H1 (cell line): Measurements from ENCODE around the gene INSYN1. TPM values are rescaled to one million over a fixed set of nuclear protein-coding genes. Genes with fewer than 3 reads are reported as not detected.
A peak's percentile ranks its signal among the peaks of the same experiment; 100 is the strongest.

Source experiments
- CTCF ChIA-PET: fragments of 300-600 bp; sonication (Branson Sonifier 250); formaldehyde crosslinking; loops from one replicate; lab custom pipeline; 2021; ENCODE audit not compliant: partially characterized antibody; lab: Charles Lee
- POLR2A ChIA-PET: fragments of 300-600 bp; sonication (Branson Sonifier 250); formaldehyde crosslinking; loops from one replicate; lab custom pipeline; 2021; ENCODE audit warnings: inconsistent platforms; ENCODE audit not compliant: partially characterized antibody; lab: Charles Lee
- DNase-seq, 2 experiments: peaks; one replicate each; pipeline versions ENCODE4 v3.0.0 to v3.0.0-alpha.2; 2010 to 2022; ENCODE audit warnings: low spot score in 2 of 2, low read depth in 1 of 2, mixed read lengths in 1 of 2
- FAIRE-seq: peaks from 2 replicates; lab custom pipeline; 2011; peaks lifted over from hg19 to GRCh38; lab: Jason Lieb, UNC
- H2AFZ ChIP-seq: 2 replicates; pipeline ENCODE4 v1.8.1; 2012; ENCODE audit warnings: low read length, inconsistent platforms
- H2AK5ac ChIP-seq: 2 replicates; pipeline ENCODE4 v1.6.1; 2013; ENCODE audit warnings: low read depth, low read length
- H2BK120ac ChIP-seq: replicated peaks from 2 replicates; pipeline ENCODE3; 2013; ENCODE audit warnings: low read depth, low read length, inconsistent platforms
- H2BK12ac ChIP-seq: 2 replicates; pipeline ENCODE4 v1.6.1; 2013; ENCODE audit warnings: low read depth, low read length
- H2BK15ac ChIP-seq: 2 replicates; pipeline ENCODE4 v1.6.1; 2013; ENCODE audit warnings: low read length
- H2BK20ac ChIP-seq: 2 replicates; pipeline ENCODE4 v1.6.1; 2013; ENCODE audit warnings: low read length
- H2BK5ac ChIP-seq: 2 replicates; pipeline ENCODE4 v1.6.1; 2013; ENCODE audit warnings: low read depth, low read length
- H3K14ac ChIP-seq: 2 replicates; pipeline ENCODE4 v1.6.1; 2013; ENCODE audit warnings: inconsistent platforms; ENCODE audit not compliant: insufficient read length
- H3K18ac ChIP-seq: 2 replicates; pipeline ENCODE4 v1.6.1; 2013; ENCODE audit warnings: low read length; ENCODE audit errors: extremely low read depth
- H3K23ac ChIP-seq: 2 replicates; pipeline ENCODE4 v1.6.1; 2013; ENCODE audit warnings: inconsistent platforms; ENCODE audit not compliant: insufficient read length
- H3K23me2 ChIP-seq: 2 replicates; pipeline ENCODE4 v1.6.1; 2013; ENCODE audit warnings: low read depth, low read length
- H3K27ac ChIP-seq: 2 replicates; pipeline ENCODE4 v1.6.1; 2011; ENCODE audit warnings: low read depth, low read length, inconsistent platforms
- H3K27me3 ChIP-seq, 4 experiments: replicated peaks in 1 of 4; 1 replicate in 1 of 4; 2 replicates in 3 of 4; pipeline versions ENCODE4 v1.6.1 to v1.8.1; 2011 to 2013; ENCODE audit warnings: low read length in 3 of 4, mild to moderate bottlenecking in 3 of 4, inconsistent platforms in 2 of 4, mixed read lengths in 2 of 4, moderate library complexity in 1 of 4; ENCODE audit not compliant: control insufficient read depth in 3 of 4, insufficient read depth in 3 of 4; ENCODE audit errors: extremely low read depth in 1 of 4
- H3K36me3 ChIP-seq, 4 experiments: 2 replicates each; pipeline versions ENCODE4 v1.6.1 to v1.8.1; 2011 to 2013; ENCODE audit warnings: mild to moderate bottlenecking in 4 of 4, low read length in 3 of 4, moderate library complexity in 2 of 4, control low read depth in 1 of 4, inconsistent platforms in 1 of 4; ENCODE audit not compliant: insufficient read depth in 4 of 4, control insufficient read depth in 2 of 4
- H3K4ac ChIP-seq: replicated peaks from 2 replicates; pipeline ENCODE3; 2013; ENCODE audit warnings: low read length, low read depth, mixed read lengths, inconsistent platforms; ENCODE audit not compliant: insufficient read length
- H3K4me1 ChIP-seq, 4 experiments: replicated peaks in 1 of 4; 1 replicate in 1 of 4; 2 replicates in 3 of 4; pipeline versions ENCODE4 v1.6.1 to v1.8.1; 2011 to 2013; ENCODE audit warnings: low read length in 3 of 4, inconsistent platforms in 2 of 4, mixed read lengths in 1 of 4; ENCODE audit not compliant: insufficient read depth in 4 of 4, control insufficient read depth in 3 of 4
- H3K4me2 ChIP-seq, 2 experiments: 2 replicates each; pipeline versions ENCODE4 v1.6.1 to v1.8.1; 2011 to 2013; ENCODE audit warnings: low read depth in 2 of 2, low read length in 2 of 2, control low read depth in 1 of 2, inconsistent platforms in 1 of 2, mild to moderate bottlenecking in 1 of 2; ENCODE audit not compliant: insufficient read depth in 1 of 2
- H3K4me3 ChIP-seq, 4 experiments: fragments of 200-600, 300-600 bp in 1 of 4; sonication (generic), shearing (Covaris generic), sonication (Bioruptor Twin) in 1 of 4; 2 replicates each; pipeline versions ENCODE4 v1.5.1 to v1.8.1; 2011 to 2016; ENCODE audit warnings: low read length in 4 of 4, low read depth in 3 of 4, control low read depth in 2 of 4, inconsistent platforms in 2 of 4, mild to moderate bottlenecking in 2 of 4, mixed read lengths in 1 of 4, moderate library complexity in 1 of 4; ENCODE audit not compliant: insufficient read depth in 2 of 4; ENCODE audit errors: extremely low read depth in 1 of 4
- H3K56ac ChIP-seq: replicated peaks from 2 replicates; pipeline ENCODE3; 2013; ENCODE audit warnings: low read depth, mild to moderate bottlenecking, mixed read lengths, low read length, inconsistent platforms; ENCODE audit not compliant: insufficient read length
- H3K79me1 ChIP-seq: 2 replicates; pipeline ENCODE4 v1.6.1; 2013; ENCODE audit warnings: low read depth, low read length, control low read depth
- H3K79me2 ChIP-seq, 2 experiments: 2 replicates each; pipeline versions ENCODE4 v1.6.1 to v1.8.1; 2012 to 2013; ENCODE audit warnings: low read length in 2 of 2, mild to moderate bottlenecking in 2 of 2, inconsistent platforms in 1 of 2; ENCODE audit not compliant: insufficient read depth in 2 of 2, control insufficient read depth in 1 of 2
- H3K9ac ChIP-seq, 4 experiments: replicated peaks in 1 of 4; 1 replicate in 1 of 4; 2 replicates in 3 of 4; pipeline versions ENCODE4 v1.6.1 to v1.8.1; 2011 to 2013; ENCODE audit warnings: low read depth in 3 of 4, low read length in 3 of 4, control low read depth in 2 of 4, mild to moderate bottlenecking in 2 of 4, moderate library complexity in 2 of 4, inconsistent platforms in 1 of 4; ENCODE audit errors: extremely low read depth in 1 of 4
- H3K9me3 ChIP-seq, 2 experiments: 2 replicates each; pipeline versions ENCODE4 v1.6.1 to v1.8.1; 2012 to 2013; ENCODE audit warnings: mild to moderate bottlenecking in 2 of 2, moderate library complexity in 2 of 2, control low read depth in 1 of 2, inconsistent platforms in 1 of 2, low read depth in 1 of 2, low read length in 1 of 2, mixed read lengths in 1 of 2; ENCODE audit not compliant: insufficient read depth in 2 of 2
- H4K20me1 ChIP-seq, 2 experiments: replicated peaks in 1 of 2; 2 replicates each; pipeline versions ENCODE3 to v1.8.1; 2011 to 2013; ENCODE audit warnings: inconsistent platforms in 2 of 2, low read length in 2 of 2, mild to moderate bottlenecking in 1 of 2; ENCODE audit not compliant: insufficient read depth in 2 of 2, control insufficient read depth in 1 of 2
- H4K5ac ChIP-seq: 2 replicates; pipeline ENCODE4 v1.6.1; 2013; ENCODE audit warnings: low read length, low read depth, mixed read lengths, inconsistent platforms; ENCODE audit not compliant: insufficient read length
- H4K8ac ChIP-seq: 2 replicates; pipeline ENCODE4 v1.8.0; 2013; ENCODE audit warnings: mild to moderate bottlenecking, moderate library complexity, low read length, inconsistent platforms; ENCODE audit not compliant: insufficient read depth; ENCODE audit errors: extremely low read depth
- H4K91ac ChIP-seq: replicated peaks from 2 replicates; pipeline ENCODE3; 2013; ENCODE audit warnings: low read length, mixed read lengths, inconsistent platforms; ENCODE audit not compliant: insufficient read length
- BRCA1 ChIP-seq: IDR thresholded peaks from 2 replicates; pipeline ENCODE4 v1.6.1; 2012; ENCODE audit warnings: low read depth, low read length, improper control_type of control experiment
- CBX5 ChIP-seq: fragments of 300-800, 300-1000 bp; sonication (generic); IDR thresholded peaks from 2 replicates; pipeline ENCODE4 v1.7.1; 2016; ENCODE audit warnings: antibody characterized with exemption, low read length, low read depth
- CTCF ChIP-seq, 3 experiments: IDR thresholded peaks; 1 replicate in 2 of 3; 2 replicates in 1 of 3; pipeline versions ENCODE4 v1.5.1 to v1.6.1; 2011; ENCODE audit warnings: low read length in 3 of 3, mild to moderate bottlenecking in 3 of 3, inconsistent platforms in 2 of 3, low read depth in 1 of 3, moderate library complexity in 1 of 3; ENCODE audit not compliant: insufficient read depth in 1 of 3; ENCODE audit errors: control extremely low read depth in 1 of 3
- GABPA ChIP-seq: IDR thresholded peaks from 2 replicates; pipeline ENCODE4 v1.6.1; 2011; ENCODE audit warnings: mild to moderate bottlenecking, low read length, moderate library complexity, borderline replicate concordance; ENCODE audit not compliant: insufficient read depth
- RAD21 ChIP-seq, 2 experiments: IDR thresholded peaks in 1 of 2; conservative IDR thresholded peaks in 1 of 2; 2 replicates each; pipeline ENCODE4 v1.6.1; 2011; ENCODE audit warnings: low read depth in 2 of 2, low read length in 2 of 2, improper control_type of control experiment in 1 of 2, inconsistent platforms in 1 of 2, mild to moderate bottlenecking in 1 of 2, moderate library complexity in 1 of 2
- RFX5 ChIP-seq: IDR thresholded peaks from 2 replicates; pipeline ENCODE4 v1.6.1; 2011; ENCODE audit warnings: low read depth, low read length, improper control_type of control experiment, borderline replicate concordance
- RXRA ChIP-seq: IDR thresholded peaks from 2 replicates; pipeline ENCODE4 v1.6.1; 2011; ENCODE audit warnings: low read depth, mild to moderate bottlenecking, low read length, moderate library complexity; ENCODE audit not compliant: insufficient read depth
- SAP30 ChIP-seq: fragments of 300-600 bp; sonication (generic); IDR thresholded peaks from 2 replicates; pipeline ENCODE4 v1.7.1; 2012; ENCODE audit warnings: low read length, moderate library complexity, mild to moderate bottlenecking, inconsistent platforms; ENCODE audit not compliant: insufficient read depth, insufficient replicate concordance
- SRF ChIP-seq: IDR thresholded peaks from 2 replicates; pipeline ENCODE4 v1.6.1; 2011; ENCODE audit warnings: mild to moderate bottlenecking, low read depth, low read length, moderate library complexity
- polyA plus RNA-seq, 7 experiments: library from polyadenylated mRNA; depleted of rRNA in 3 of 7; stranded (reverse) in 5 of 7; unstranded in 2 of 7; fragments of >200 nt in 5 of 7; fragments of 200-250 nt in 2 of 7; gene quantifications; 1 replicate in 5 of 7; 2 replicates in 1 of 7; 4 replicates in 1 of 7; pipeline versions ENCODE4 v1.2.1 to v1.2.3, GENCODE V29; 2011 to 2013; ENCODE audit warnings: missing spikeins in 2 of 7, mixed read lengths in 2 of 7
- total RNA-seq: library from RNA; stranded (reverse); fragmentation: NEBNext Ultra II Directional; extraction: Animal tissue kit (Norgen Biotek cat#: 25700); gene quantifications from 2 replicates; pipeline ENCODE4 v1.2.1, GENCODE V29; 2021

INSYN1 gene
- total and polyA plus RNA-seq, 2 of the 8 experiments (the other 6 are each of a cell fraction or from before 2014, with no cell fraction given): 7.2 to 10.2 TPM

GRCh38 chr15:73712107-73712506 is 41.0 kb downstream of the INSYN1 start:
- H3K4me1 ChIP-seq: no peaks in the 10 kb centered on the region
- TF ChIP-seq CBX5 (no peak), RAD21 (IDR thresholded peaks at IDR 0.05 in 1 of 2, conservative IDR thresholded peaks at IDR 0.05 in 1 of 2; ENCODE audit: low read depth in 2 of 2, low read length in 2 of 2) (peak; percentile 65 to 77), CTCF (IDR thresholded peaks at IDR 0.05; ENCODE audit: control extremely low read depth in 1 of 3, insufficient read depth in 1 of 3, low read depth in 1 of 3, low read length in 3 of 3) (peak; percentile 61 to 76 (median 70)), SRF (no peak), RFX5 (no peak), RXRA (no peak), BRCA1 (no peak), GABPA (no peak), SAP30 (no peak)
- no peak overlapping the region for H3K14ac ChIP-seq
- peaks cover 8 to 44% (median 37%) of the 10 kb centered on the region in 4 experiments for H3K36me3 ChIP-seq
- H2BK12ac ChIP-seq: no peak overlapping the region
- H3K9ac ChIP-seq: no peak overlapping the region
- H2BK15ac ChIP-seq: no peak overlapping the region
- H3K79me2 ChIP-seq: no peaks in the 10 kb centered on the region
- H4K8ac ChIP-seq: no peak overlapping the region
- no peak overlapping the region for H2BK20ac ChIP-seq
- H2AFZ ChIP-seq: no peak overlapping the region
- no peaks in the 10 kb centered on the region for H3K79me1 ChIP-seq
- peaks cover 3 to 18% of the 10 kb centered on the region in 2 experiments for H4K20me1 ChIP-seq
- no peak for DNase-seq
- no peak overlapping the region for H3K56ac ChIP-seq
- H4K91ac ChIP-seq: no peak overlapping the region
- no peak overlapping the region for H3K4me2 ChIP-seq
- H2BK120ac ChIP-seq: no peak overlapping the region
- no peak for FAIRE-seq
- H4K5ac ChIP-seq: no peak overlapping the region
- ChIA-PET POLR2A (interaction anchor here (0.8 kb wide), 1 partner anchor 13 kb away, joined by 3 read pairs; no protein-coding TSS in a partner anchor), CTCF (interaction anchor here (0.8 to 14.7 kb wide), 22 partner anchors 10 to 198 kb away, joined by 3 to 187 read pairs (median 4); partner anchors contain the start of gene CD276)
- H3K4me3 ChIP-seq: no peak overlapping the region
- H2AK5ac ChIP-seq: no peak overlapping the region
- H3K4ac ChIP-seq: no peak overlapping the region
- no peak overlapping the region for H2BK5ac ChIP-seq
- H3K23me2 ChIP-seq: peaks cover 2% of the 10 kb centered on the region; the same call in 1 of the 2 replicates
- no peak overlapping the region for H3K27ac ChIP-seq
- H3K23ac ChIP-seq: no peak overlapping the region
- H3K18ac ChIP-seq: no peak overlapping the region
- H3K27me3 ChIP-seq: no peaks in the 10 kb centered on the region
- H3K9me3 ChIP-seq: no peaks in the 10 kb centered on the region
